ES-I3 (cell line): ENCODE data around the gene CSF3R.
"Not testable (repeated sequence)": the region's sequence is repeated elsewhere in the genome, so short reads cannot be mapped to it uniquely, and the experiment has no call there.

Source experiments
- H3K36me3 ChIP-seq: 2 replicates; pipeline ENCODE4 v1.6.1; 2013; ENCODE audit warnings: mild to moderate bottlenecking, low read length, control low read depth, moderate library complexity; ENCODE audit not compliant: insufficient read depth
- H3K4me1 ChIP-seq: 2 replicates; pipeline ENCODE4 v1.6.1; 2013; ENCODE audit warnings: mild to moderate bottlenecking, control low read depth, low read length; ENCODE audit not compliant: insufficient read depth
- H3K9ac ChIP-seq: 2 replicates; pipeline ENCODE4 v1.6.1; 2013; ENCODE audit warnings: low read depth, mild to moderate bottlenecking, low read length, moderate library complexity
- H3K9me3 ChIP-seq: 2 replicates; pipeline ENCODE4 v1.6.1; 2013; ENCODE audit warnings: mild to moderate bottlenecking, low read length, moderate library complexity; ENCODE audit not compliant: control insufficient read depth, insufficient read depth

The CSF3R gene

DNA sequence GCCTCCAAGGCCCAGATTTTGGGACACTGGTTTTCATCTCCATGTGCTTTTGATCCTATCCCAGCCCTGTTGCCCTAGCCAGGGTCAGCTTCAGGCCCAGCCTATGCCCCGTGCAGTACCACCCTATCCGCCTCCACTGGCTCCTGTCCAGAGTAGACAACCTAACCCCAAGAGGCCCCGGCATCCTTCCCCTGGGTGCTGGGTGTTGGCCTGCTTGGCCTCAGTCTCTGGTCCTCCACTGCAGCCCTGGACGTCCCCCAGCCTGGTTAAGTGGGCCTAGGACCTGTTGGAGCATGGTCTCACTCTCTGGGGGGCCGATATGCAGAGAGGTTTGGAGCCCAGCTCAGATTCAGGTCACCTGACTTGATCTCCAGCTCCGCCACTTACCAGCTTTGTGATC, 1.6 kb downstream of the CSF3R start:
- Histone ChIP-seq H3K9me3 (no peaks in the 10 kb centered on the region), H3K36me3 (no peaks in the 10 kb centered on the region), H3K4me1 (peaks cover 9% of the 10 kb centered on the region; the same call in 1 of the 2 replicates), H3K9ac (no peak overlapping the region)

DNA sequence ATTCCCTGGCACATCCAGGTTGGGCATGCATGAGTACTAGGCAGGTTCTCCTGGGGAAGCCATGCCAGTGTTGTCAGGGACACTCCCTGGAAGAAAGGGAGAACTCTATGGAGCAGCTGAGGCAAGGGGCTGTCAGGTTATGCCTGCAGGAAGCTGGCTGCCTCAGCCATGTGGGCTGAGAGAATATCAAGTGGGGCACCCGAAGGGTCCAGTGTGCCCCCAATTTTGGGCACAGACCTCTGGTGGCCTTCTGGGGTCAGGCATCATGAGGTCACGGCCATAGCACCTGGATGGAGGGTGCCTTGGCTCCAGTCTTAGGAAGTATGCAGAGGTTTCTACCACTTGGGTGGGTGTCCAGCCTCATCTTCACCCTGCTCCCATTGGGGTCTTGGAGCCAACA, 2.6 kb downstream of the CSF3R start:
- Histone ChIP-seq H3K9me3 (no peaks in the 10 kb centered on the region), H3K4me1 (peaks cover 9% of the 10 kb centered on the region; the same call in 1 of the 2 replicates), H3K9ac (no peak overlapping the region), H3K36me3 (no peaks in the 10 kb centered on the region)

GRCh38 chr1:36479505-36480051, 3.1 kb downstream of the CSF3R start:
- no peaks in the 10 kb centered on the region for H3K9me3 ChIP-seq
- no peak overlapping the region for H3K9ac ChIP-seq
- peaks cover 9% of the 10 kb centered on the region; the same call in 1 of the 2 replicates for H3K4me1 ChIP-seq
- no peaks in the 10 kb centered on the region for H3K36me3 ChIP-seq

GRCh38 chr1:36477615-36478014, 5.1 kb downstream of the CSF3R start:
- not testable (repeated sequence) for H3K4me1 ChIP-seq, H3K9me3 ChIP-seq, H3K9ac ChIP-seq, H3K36me3 ChIP-seq

DNA sequence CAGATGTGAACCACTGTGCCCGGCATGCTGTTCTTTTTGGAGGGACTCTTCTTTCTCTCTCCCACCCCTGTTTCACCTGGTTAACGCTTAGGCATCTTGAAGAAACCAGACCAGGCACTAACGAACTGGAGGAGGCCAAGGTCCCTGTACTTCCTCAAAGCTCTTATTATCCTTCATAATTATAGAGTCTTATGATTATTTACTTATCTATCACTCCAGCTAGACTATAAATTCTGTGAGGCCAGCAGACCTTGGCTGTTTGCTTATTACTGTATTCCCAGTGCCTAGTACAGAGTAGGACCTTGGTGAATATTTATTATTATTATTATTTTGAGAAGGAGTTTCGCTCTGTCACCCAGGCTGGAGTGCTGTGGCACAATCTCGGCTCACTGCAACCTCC, 5.8 kb downstream of the CSF3R start:
- peaks cover 6% of the 10 kb centered on the region; the same call in 1 of the 2 replicates for H3K4me1 ChIP-seq
- no peaks in the 10 kb centered on the region for H3K36me3 ChIP-seq
- no peak overlapping the region for H3K9ac ChIP-seq
- H3K9me3 ChIP-seq, result no peaks in the 10 kb centered on the region

- Histone ChIP-seq H3K4me1 (no peaks in the 10 kb centered on the region), H3K36me3 (no peaks in the 10 kb centered on the region), H3K9me3 (no peaks in the 10 kb centered on the region)
Measured at GRCh38 chr1:36475910-36476604, 6.7 kb downstream of the CSF3R start.

GRCh38 chr1:36475341-36475740, 7.4 kb downstream of the CSF3R start:
- Histone ChIP-seq H3K36me3 (no peaks in the 10 kb centered on the region), H3K9ac (no peak overlapping the region), H3K4me1 (no peaks in the 10 kb centered on the region), H3K9me3 (no peaks in the 10 kb centered on the region)

More at GRCh38 chr1:36475910-36476604, 6.7 kb downstream of the CSF3R start:
- no peak overlapping the region for H3K9ac ChIP-seq

GRCh38 chr1:36472656-36473055, 10.1 kb downstream of the CSF3R start:
- H3K36me3 ChIP-seq, result no peaks in the 10 kb centered on the region
- no peaks in the 10 kb centered on the region for H3K9me3 ChIP-seq
- H3K4me1 ChIP-seq, result no peaks in the 10 kb centered on the region
- H3K9ac ChIP-seq, result no peak overlapping the region

DNA sequence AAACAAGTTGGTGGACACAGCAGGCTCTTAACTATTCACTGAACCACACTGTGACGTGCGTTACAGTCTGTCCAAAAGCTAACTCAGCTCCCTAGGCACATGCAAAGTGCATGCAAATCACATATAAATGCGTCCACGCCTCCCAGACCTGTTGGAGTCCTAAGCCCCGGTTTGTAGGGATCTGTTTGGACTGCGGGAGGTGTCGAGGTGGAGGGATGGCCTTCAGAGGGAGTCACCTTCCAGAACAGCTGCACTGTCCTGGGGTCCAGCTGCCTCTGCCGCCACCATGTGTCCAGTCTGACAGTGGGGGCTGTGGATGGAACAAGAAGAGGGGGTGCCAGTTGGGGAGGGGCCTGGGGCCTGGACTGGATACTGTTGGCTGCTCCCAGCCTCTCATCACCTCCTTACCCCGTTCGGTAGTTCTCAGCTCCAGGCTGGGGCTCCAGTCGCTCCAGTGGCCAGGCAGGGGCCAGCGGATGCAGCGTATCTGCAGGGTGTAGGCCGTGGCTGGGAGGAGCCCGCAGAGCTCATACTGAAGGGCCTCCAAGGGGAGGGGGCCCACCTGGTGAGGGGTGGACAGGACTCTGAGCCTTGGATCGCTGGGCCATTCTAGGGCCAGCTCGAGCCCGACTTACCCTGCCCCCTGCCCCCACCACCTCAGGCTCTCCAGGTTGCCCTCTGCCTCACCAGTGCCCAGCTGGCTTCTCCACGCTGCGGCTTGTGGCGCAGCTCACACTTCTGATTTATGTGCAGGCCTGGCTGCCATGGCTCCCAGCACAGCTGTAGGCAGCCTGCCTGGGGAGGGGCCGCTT, 10.7 kb downstream of the CSF3R start:
- Histone ChIP-seq H3K9me3 (no peaks in the 10 kb centered on the region), H3K9ac (no peak overlapping the region), H3K36me3 (no peaks in the 10 kb centered on the region), H3K4me1 (no peaks in the 10 kb centered on the region)

DNA sequence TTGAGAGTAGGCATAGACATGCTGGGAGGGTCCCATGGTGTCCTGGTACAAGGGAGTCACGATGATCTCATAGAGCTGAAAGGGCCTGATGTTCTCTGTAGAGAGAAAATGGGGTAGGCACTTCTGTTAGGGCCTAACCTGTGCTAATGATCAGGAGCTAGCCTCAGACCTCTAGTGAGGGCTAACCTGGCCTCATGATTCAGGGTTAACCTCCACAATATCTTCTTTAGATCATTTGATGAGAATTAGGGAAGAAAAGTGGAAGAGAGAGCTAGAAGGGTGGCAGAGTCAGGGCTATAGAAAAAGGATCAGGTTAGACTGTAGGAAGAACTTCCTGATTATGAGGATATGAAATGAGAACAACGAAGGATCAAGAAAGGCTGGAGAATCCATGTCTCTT, 13.6 kb downstream of the CSF3R start:
- no peaks in the 10 kb centered on the region for H3K36me3 ChIP-seq
- H3K9ac ChIP-seq, result no peak overlapping the region
- no peaks in the 10 kb centered on the region for H3K9me3 ChIP-seq
- peaks cover 14% of the 10 kb centered on the region for H3K4me1 ChIP-seq

DNA sequence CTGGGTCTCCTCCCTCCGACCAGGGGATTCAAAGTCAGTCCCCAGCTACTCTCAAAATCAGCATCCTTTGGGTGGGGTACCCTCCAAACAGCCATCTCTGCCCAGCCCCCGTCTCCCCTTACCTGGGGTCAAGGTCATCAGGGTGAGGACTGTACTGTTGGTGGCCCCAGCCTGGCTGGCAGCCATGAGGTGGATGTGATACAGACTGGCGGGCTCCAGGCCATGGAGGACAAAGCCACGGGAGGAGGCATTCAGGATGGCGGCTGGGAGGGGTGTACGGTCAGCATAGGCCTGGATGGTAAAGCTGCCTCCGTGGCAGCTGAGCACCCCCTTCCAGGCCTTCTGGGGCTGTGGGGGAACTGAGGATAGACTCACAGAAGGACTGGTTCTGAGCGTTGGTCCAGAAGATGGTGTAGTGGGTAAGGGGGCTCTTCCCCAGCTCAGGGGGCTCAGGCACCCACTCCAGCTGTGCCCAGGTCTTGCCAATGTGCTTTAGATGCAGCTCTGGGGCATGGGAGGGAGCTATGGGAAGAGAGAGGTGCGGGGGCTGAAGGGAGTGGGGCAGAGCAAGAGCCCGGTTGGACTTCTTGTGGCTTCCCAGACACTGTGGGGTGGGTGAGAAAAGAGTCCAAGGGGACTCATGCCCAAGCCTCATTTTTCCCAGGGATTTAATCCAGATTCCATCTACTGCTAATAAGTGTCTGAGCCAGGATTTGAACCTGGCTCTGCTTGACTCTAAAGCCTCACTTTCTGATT, 14.8 kb downstream of the CSF3R start:
- Histone ChIP-seq H3K4me1 (peaks cover 17% of the 10 kb centered on the region), H3K9me3 (no peaks in the 10 kb centered on the region), H3K36me3 (no peaks in the 10 kb centered on the region), H3K9ac (no peak overlapping the region)

DNA sequence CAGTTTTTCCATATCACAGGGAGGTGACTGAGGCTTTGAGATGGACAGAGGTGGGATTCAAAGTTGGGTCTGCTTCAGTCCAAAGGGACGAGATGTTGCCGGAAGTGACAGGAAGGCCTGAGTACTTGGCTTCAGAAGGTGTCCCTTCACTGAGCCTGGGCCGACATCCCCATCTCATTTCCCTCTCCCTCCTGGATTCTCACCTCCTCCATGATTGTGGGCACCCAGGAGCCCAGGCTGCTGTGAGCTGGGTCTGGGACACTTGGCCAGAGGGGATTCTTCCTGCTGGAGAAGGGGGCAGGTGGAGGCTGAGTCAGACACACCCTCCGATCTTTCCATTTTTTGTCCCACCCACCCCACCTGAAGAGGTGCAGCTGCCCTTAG, 15.7 kb downstream of the CSF3R start:
- Histone ChIP-seq H3K4me1 (peaks cover 17% of the 10 kb centered on the region), H3K9me3 (no peaks in the 10 kb centered on the region), H3K9ac (no peak overlapping the region), H3K36me3 (no peaks in the 10 kb centered on the region)

- H3K9ac ChIP-seq, result no peak overlapping the region
- H3K36me3 ChIP-seq, result peaks cover under 1% of the 10 kb centered on the region; the same call in 1 of the 2 replicates
- H3K9me3 ChIP-seq, result no peaks in the 10 kb centered on the region
- peaks cover 17% of the 10 kb centered on the region for H3K4me1 ChIP-seq
Measured at GRCh38 chr1:36466370-36467026, 16.2 kb downstream of the CSF3R start.
